Heart right ventricle (tissue), 16 donors: ENCODE measurements around the gene WASF2. TPM values are rescaled to one million over a fixed set of nuclear protein-coding genes. Genes with fewer than 3 reads are reported as not detected.
"Not testable (repeated sequence)": the region's sequence is repeated elsewhere in the genome, so short reads cannot be mapped to it uniquely, and the experiment has no call there.

Source experiments
- ATAC-seq, 8 donors: fragments of 200-7000 bp; cut with Tn5 transposase; one replicate each; pipeline ENCODE4 v1.9.1; 2020; ENCODE audit warnings: mild to moderate bottlenecking in 8 of 8, moderate library complexity in 8 of 8, moderate number of reproducible peaks in 1 of 8
- DNase-seq, 2 donors: peaks; one replicate each; pipeline ENCODE4 v3.0.0-alpha.2; 2020
- H3K27ac ChIP-seq, 10 donors: fragments of 200-600 bp; sonication (generic) in 2 of 10; one replicate each; pipeline versions ENCODE4 v1.5.0 to v1.8.0; 2020 to 2022; ENCODE audit warnings: mild to moderate bottlenecking in 3 of 10
- H3K27me3 ChIP-seq, 7 donors: fragments of 200-600 bp; one replicate each; pipeline ENCODE4 v1.8.0; 2021 to 2022; ENCODE audit warnings: mild to moderate bottlenecking in 2 of 7
- H3K36me3 ChIP-seq, 9 donors: fragments of 200-600 bp; sonication (generic) in 1 of 9; one replicate each; pipeline versions ENCODE4 v1.5.0 to v1.8.0; 2020 to 2022; ENCODE audit warnings: mild to moderate bottlenecking in 2 of 9
- H3K4me1 ChIP-seq, 9 donors: fragments of 200-600 bp; sonication (generic) in 1 of 9; one replicate each; pipeline versions ENCODE4 v1.5.0 to v1.8.0; 2020 to 2022; ENCODE audit warnings: mild to moderate bottlenecking in 4 of 9
- H3K4me3 ChIP-seq, 10 donors: fragments of 200-600 bp; sonication (generic) in 2 of 10; one replicate each; pipeline versions ENCODE4 v1.5.0 to v1.8.0; 2020 to 2022; ENCODE audit warnings: mild to moderate bottlenecking in 7 of 10, moderate library complexity in 2 of 10
- H3K9me3 ChIP-seq, 11 donors: fragments of 200-600 bp in 10 of 11; sonication (generic) in 2 of 11; one replicate each; pipeline versions ENCODE4 v1.5.0 to v1.8.0; 2013 to 2022; ENCODE audit warnings: mild to moderate bottlenecking in 2 of 11, control low read depth in 1 of 11, moderate library complexity in 1 of 11
- WGBS, 2 donors: extraction: QIAGEN DNeasy Blood & Tissue Kit; methylation state at CpG; one replicate each; pipeline ENCODE4 v1.1.7; 2013; ENCODE audit warnings: inconsistent platforms in 1 of 2; 5-methylcytosine and 5-hydroxymethylcytosine counted together
- intact Hi-C, 10 donors: fragments of 100-400 bp; cut with DNase I; formaldehyde crosslinking; loops; one replicate each; pipeline versions ENCODE4 v1.11.1 to v1.14.2; 2022
- polyA plus RNA-seq, 2 donors: library from polyadenylated mRNA; stranded (reverse); fragments of 200-250 nt; gene quantifications; one replicate each; pipeline ENCODE4 v1.2.3, GENCODE V29; 2013
- total RNA-seq, 10 donors: library from RNA; stranded (reverse); fragmentation: NEBNext Ultra II Directional in 3 of 10; extraction: Animal tissue kit (Norgen Biotek cat#: 25700) in 3 of 10; gene quantifications; one replicate each; pipeline versions ENCODE4 v1.2.1 to v1.2.4, GENCODE V29; 2021 to 2023
- TF ChIP-seq, protein P1 (sequence below), 9 donors: fragments of 200-600 bp; sonication (generic) in 2 of 9; IDR thresholded peaks; one replicate each; pipeline versions ENCODE4 v1.5.0 to v1.8.0; 2021 to 2022; ENCODE audit warnings: antibody characterized with exemption in 9 of 9, mild to moderate bottlenecking in 5 of 9, moderate library complexity in 1 of 9
- donor health status: Arrhythmogenic right ventricular cardiomyopathy.
- donor health status: ischemic (EF 13 %, LVEDD 7.1; RV severe dilation, severe dysfunction).
- donor health status: healthy with polysubstance abuse.
- donor health status: DM: no; HTN: yes; CAD: no.
- donor health status: DM: no; HTN: no; CAD: no.
- donor health status: ischemic (EF 25% LVEDD 6.9; RV normal size, moderate dysfunction).
- donor health status: ischemic (EF 25% LVEDD 5.7; RV mildly dilated, moderate dysfunction).
- donor health status: healthy.
- donor health status: DM: yes; HTN: yes; CAD: no.
- donor health status: Ischemic cardiomyopathy.
- donor health status: ischemic (EF 35%, LVEDD 5.7; RV mildly dilated, moderate dysfunction).
- donor health status: nonischemic (EF 11% LVEDD 7.7; RV severe dilation, severe dysfunction).
- donor health status: DM: yes; HTN: yes; CAD: no.
- donor health status: PGD.
- donor health status: ischemic (EF 29% LVEDD 5.4; RV normal size, mild dysfunction).
- donor health status: nonischemic (EF 23%, LVEDD 6.1; RV moderate dilation, normal function).

WASF2 gene
- total and polyA plus RNA-seq, 12 donors = 19.6 to 75.4 (median 50.5) TPM

DNA sequence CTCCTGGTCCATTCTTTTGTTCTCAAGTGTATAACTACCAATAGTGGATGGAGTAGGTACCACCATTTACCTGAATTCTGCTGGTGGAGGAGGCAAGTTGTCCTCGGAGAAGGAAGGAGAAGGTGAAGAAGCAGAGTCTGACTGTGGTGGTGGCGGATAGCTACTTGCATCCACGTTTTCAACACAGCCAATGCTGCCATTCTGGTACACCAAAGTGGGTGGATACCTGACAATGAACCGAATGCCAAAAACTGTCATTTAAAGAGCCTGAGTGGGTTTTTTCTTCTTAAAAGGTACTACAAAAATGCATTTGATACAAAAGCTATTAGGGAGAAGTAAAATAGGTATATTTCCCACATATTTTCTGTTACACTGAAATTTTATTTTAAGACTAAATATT, 77.5 kb downstream of the WASF2 start:
- peak overlapping the region in 6 of 10 donors; percentile 30 to 54 (median 36) for H3K27ac ChIP-seq

DNA sequence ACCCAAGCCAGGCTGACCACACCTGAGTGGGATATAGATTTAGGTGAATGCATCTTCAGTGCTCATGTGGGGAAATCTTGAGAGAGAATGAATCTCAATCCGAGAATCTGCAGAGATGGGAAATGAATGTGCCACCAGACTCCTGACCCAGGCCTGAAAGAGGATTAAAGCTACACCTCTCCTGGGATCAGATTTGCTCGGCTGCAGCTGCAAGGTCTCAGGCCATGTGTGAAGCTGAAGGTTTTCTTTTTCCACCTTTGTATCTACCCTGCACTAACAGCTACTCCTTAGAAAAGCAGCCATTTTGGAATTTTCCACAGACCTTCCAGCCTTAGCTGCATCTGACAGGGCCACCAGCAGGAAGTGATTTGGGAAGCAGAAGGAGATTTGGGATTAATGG, 79.3 kb downstream of the WASF2 start:
- Histone ChIP-seq H3K9me3 (no peaks in the 10 kb centered on the region), H3K4me3 (no peak overlapping the region), H3K27me3 (no peaks in the 10 kb centered on the region), H3K27ac (no peak overlapping the region), H3K4me1 (peaks cover 7 to 43% (median 30%) of the 10 kb centered on the region in 9 donors), H3K36me3 (peaks cover 0 to 98% (median 68%) of the 10 kb centered on the region in 9 donors)
- TF ChIP-seq, protein P1, sequence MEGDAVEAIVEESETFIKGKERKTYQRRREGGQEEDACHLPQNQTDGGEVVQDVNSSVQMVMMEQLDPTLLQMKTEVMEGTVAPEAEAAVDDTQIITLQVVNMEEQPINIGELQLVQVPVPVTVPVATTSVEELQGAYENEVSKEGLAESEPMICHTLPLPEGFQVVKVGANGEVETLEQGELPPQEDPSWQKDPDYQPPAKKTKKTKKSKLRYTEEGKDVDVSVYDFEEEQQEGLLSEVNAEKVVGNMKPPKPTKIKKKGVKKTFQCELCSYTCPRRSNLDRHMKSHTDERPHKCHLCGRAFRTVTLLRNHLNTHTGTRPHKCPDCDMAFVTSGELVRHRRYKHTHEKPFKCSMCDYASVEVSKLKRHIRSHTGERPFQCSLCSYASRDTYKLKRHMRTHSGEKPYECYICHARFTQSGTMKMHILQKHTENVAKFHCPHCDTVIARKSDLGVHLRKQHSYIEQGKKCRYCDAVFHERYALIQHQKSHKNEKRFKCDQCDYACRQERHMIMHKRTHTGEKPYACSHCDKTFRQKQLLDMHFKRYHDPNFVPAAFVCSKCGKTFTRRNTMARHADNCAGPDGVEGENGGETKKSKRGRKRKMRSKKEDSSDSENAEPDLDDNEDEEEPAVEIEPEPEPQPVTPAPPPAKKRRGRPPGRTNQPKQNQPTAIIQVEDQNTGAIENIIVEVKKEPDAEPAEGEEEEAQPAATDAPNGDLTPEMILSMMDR (IDR thresholded peaks at IDR 0.05) = no peak
- 76 to 87% methylated on average over 2 of the region's 2 CpGs for WGBS, 2 donors
- intact Hi-C loops = loop anchor here in 1 of 10 donors (10.0 kb wide), 1 partner anchor 194 kb away; the partner anchor contains the start of gene AHDC1
- ATAC-seq = no peak
- DNase-seq = no peak

More for the DNA sequence above, 77.5 kb downstream of the WASF2 start:
- no peaks in the 10 kb centered on the region for H3K9me3 ChIP-seq
- H3K4me1 ChIP-seq = peaks cover 4 to 39% (median 30%) of the 10 kb centered on the region in 9 donors
- peaks cover 0 to 100% (median 73%) of the 10 kb centered on the region in 9 donors for H3K36me3 ChIP-seq
- DNase-seq = no peak
- intact Hi-C loops = loop anchor here in 1 of 10 donors (10.0 kb wide), 1 partner anchor 192 kb away; the partner anchor contains the start of gene AHDC1
- WGBS, 2 donors = 87 to 93% methylated on average over 4 of the region's 4 CpGs
- no peak overlapping the region for H3K4me3 ChIP-seq
- no peak for ATAC-seq
- no peaks in the 10 kb centered on the region for H3K27me3 ChIP-seq
- TF ChIP-seq, protein P1 (IDR thresholded peaks at IDR 0.05) = no peak

DNA sequence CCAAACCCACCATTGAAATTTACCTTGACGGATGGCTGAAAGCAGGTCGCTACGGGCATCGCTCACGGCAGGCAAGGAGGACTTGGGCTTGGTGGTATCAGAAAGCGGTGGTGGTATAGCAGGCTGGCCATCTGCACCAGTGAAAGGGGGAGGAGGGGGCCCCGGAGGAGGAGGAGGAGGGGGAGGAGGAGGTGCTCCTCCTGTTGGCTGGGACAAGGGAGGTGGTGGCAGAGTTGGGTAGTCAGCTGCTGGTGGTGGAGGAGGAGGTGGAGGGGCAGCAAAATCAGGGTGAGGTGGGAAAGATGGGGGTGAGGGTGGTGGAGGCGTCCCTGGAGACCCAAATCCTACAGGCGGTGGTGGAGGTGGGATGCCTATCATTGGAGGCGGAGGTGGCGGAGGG, 80.3 kb downstream of the WASF2 start:
- WGBS, 2 donors = 92 to 95% methylated on average over 11 of the region's 11 CpGs
- TF ChIP-seq, protein P1 (IDR thresholded peaks at IDR 0.05) = no peak
- no peaks in the 10 kb centered on the region for H3K9me3 ChIP-seq
- ATAC-seq = no peak
- intact Hi-C loops = loop anchor here in 3 of 10 donors (10.0 kb wide), 2 partner anchors 195 to 255 kb away; partner anchors contain the start of gene AHDC1 (in 1 of the 3)
- peaks cover 13 to 53% (median 41%) of the 10 kb centered on the region in 9 donors for H3K4me1 ChIP-seq
- no peak overlapping the region for H3K27ac ChIP-seq
- peaks cover 0 to 95% (median 59%) of the 10 kb centered on the region in 9 donors for H3K36me3 ChIP-seq
- H3K27me3 ChIP-seq = no peaks in the 10 kb centered on the region
- no peak overlapping the region for H3K4me3 ChIP-seq
- DNase-seq = no peak

DNA sequence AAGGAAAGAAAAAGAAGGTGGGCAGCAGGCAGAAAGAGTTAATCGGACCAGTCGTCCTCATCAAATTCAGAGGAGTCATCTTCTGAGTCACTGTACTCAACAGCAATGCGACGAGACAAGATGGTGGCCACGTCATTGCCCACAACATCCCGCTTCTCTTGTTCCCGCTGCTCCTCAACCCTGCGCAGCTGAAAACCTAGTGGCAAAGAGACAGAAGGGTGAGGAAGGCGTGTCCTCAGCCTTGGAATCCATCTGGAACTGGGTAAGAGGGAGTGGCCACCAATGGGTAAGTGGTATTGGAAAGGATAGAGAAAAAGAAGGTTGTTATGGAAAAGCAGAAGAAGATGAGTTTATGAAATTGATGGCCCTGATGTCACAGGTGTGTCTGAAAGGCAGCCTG, 81.8 kb downstream of the WASF2 start:
- intact Hi-C loops = loop anchor here in 2 of 10 donors (10.0 kb wide), 1 partner anchor 257 kb away; no protein-coding TSS in a partner anchor
- ATAC-seq (no peak), DNase-seq (no peak)
- Histone ChIP-seq H3K27ac (peak overlapping the region in 3 of 10 donors; percentile 5 to 91 (median 90)), H3K4me1 (peaks cover 28 to 55% (median 46%) of the 10 kb centered on the region in 9 donors), H3K4me3 (no peak overlapping the region), H3K27me3 (no peaks in the 10 kb centered on the region), H3K36me3 (peaks cover 0 to 79% (median 45%) of the 10 kb centered on the region in 9 donors), H3K9me3 (no peaks in the 10 kb centered on the region)
- 95 to 96% methylated on average over 9 of the region's 9 CpGs for WGBS, 2 donors
- TF ChIP-seq, protein P1 (IDR thresholded peaks at IDR 0.05) = no peak

GRCh38 chr1:27406791-27407190, 83.2 kb downstream of the WASF2 start:
- 82 to 100% methylated on average over 2 of the region's 2 CpGs for WGBS, 2 donors
- H3K4me3 ChIP-seq, H3K9me3 ChIP-seq, ATAC-seq, H3K27me3 ChIP-seq, DNase-seq: not testable (repeated sequence)
- intact Hi-C loops = loop anchor here in 2 of 10 donors (10.0 kb wide), 1 partner anchor 258 kb away; no protein-coding TSS in a partner anchor
- Histone ChIP-seq H3K27ac (peak overlapping the region; percentile 48 to 91 (median 82)), H3K36me3 (peaks cover 0 to 66% (median 36%) of the 10 kb centered on the region in 9 donors), H3K4me1 (peaks cover 41 to 61% (median 54%) of the 10 kb centered on the region in 9 donors)
